GM12872 (cell line): ENCODE results near the gene PSMA6.

ENCODE experiments used
- CTCF ChIP-seq: IDR thresholded peaks from 3 replicates; pipeline ENCODE4 v1.5.1; 2011; ENCODE audit warnings: low read depth, mild to moderate bottlenecking, low read length, moderate library complexity; ENCODE audit not compliant: insufficient read depth

PSMA6 gene

GRCh38 chr14:35332517-35333263 lies 40.5 kb downstream of the PSMA6 start:
- TF ChIP-seq CTCF = no peak

- TF ChIP-seq CTCF = no peak
These were observed 41.1 kb downstream of the PSMA6 start for GRCh38 chr14:35333264-35333730.

- no peak for TF ChIP-seq CTCF
These were observed 41.9 kb downstream of the PSMA6 start for GRCh38 chr14:35333797-35334743.

GRCh38 chr14:35335388-35336092 lies 43.4 kb downstream of the PSMA6 start:
- no peak for TF ChIP-seq CTCF

GRCh38 chr14:35336494-35337268 lies 44.5 kb downstream of the PSMA6 start:
- TF ChIP-seq CTCF = no peak

GRCh38 chr14:35337269-35338255 lies 45.4 kb downstream of the PSMA6 start:
- no peak for TF ChIP-seq CTCF
